ENCODE results near the gene ALPK1.

The ALPK1 gene

DNA sequence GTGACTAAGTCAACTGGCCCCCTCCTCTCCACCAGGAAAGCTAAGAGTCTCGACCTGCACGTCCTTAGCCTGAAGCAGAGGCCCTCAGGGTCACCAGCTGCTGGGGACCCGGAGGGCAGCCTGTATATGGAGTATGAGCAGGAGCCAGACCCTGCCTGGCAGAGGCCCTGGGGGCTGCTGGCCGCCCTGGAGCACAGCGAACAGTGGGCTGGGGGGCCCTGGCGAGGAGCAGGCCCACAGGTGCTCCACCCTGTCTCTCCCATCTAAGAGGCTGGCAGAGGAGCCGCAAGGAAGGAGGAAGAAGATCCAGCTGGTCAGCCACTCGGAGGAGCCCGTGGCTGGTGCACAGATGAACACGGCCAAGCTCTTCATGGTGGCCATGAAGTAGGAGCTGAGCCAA lies 61.2 kb downstream of the ALPK1 start:
- TF ChIP-seq, protein P1, sequence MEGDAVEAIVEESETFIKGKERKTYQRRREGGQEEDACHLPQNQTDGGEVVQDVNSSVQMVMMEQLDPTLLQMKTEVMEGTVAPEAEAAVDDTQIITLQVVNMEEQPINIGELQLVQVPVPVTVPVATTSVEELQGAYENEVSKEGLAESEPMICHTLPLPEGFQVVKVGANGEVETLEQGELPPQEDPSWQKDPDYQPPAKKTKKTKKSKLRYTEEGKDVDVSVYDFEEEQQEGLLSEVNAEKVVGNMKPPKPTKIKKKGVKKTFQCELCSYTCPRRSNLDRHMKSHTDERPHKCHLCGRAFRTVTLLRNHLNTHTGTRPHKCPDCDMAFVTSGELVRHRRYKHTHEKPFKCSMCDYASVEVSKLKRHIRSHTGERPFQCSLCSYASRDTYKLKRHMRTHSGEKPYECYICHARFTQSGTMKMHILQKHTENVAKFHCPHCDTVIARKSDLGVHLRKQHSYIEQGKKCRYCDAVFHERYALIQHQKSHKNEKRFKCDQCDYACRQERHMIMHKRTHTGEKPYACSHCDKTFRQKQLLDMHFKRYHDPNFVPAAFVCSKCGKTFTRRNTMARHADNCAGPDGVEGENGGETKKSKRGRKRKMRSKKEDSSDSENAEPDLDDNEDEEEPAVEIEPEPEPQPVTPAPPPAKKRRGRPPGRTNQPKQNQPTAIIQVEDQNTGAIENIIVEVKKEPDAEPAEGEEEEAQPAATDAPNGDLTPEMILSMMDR (IDR thresholded peaks at IDR 0.05; ENCODE audit: low read depth, low read length, missing control alignments) = no peak
- no peak for DNase-seq (ENCODE audit: low read depth)
- H3K4me3 ChIP-seq (ENCODE audit: low read depth, low read length) = no peak overlapping the region

DNA sequence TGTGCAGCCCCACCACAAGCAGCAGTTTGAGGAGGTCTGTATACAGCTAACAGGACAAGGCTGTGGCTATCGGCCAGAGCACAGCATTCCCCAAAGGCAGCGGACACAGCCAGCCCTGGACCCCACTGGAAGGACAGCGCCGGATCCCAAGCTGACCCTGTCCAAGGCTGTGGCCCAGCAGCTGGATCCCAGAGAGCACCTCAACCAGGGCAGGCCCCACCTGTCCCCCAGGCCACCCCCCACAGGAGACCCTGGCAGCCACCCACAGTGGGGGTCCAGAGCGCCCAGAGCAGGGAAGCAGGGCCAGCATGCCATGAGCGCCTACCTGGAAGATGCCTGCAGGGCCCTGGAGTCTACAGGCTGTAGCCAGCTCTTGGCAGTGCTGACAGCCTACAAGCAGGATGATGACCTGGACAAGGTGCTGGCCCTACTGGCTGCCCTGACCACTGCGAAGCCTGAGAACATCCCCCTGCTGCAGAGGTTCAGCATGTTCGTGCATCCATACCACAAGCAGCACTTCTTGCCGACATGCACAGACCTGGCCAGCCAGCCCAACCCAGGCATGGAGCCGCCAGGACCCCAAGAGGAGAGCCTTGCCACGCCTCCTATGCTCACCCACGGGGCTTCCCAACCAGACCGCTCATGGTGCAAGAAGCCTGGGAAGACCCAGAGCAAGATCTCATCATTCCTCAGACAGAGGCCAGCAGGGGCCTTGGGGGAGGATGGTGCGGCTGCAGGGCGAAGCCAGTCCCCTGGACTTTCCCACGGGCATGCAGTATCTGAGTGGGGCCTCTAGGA lies 62.0 kb downstream of the ALPK1 start:
- TF ChIP-seq, protein P1 (IDR thresholded peaks at IDR 0.05; ENCODE audit: low read depth, low read length, missing control alignments) = no peak

DNA sequence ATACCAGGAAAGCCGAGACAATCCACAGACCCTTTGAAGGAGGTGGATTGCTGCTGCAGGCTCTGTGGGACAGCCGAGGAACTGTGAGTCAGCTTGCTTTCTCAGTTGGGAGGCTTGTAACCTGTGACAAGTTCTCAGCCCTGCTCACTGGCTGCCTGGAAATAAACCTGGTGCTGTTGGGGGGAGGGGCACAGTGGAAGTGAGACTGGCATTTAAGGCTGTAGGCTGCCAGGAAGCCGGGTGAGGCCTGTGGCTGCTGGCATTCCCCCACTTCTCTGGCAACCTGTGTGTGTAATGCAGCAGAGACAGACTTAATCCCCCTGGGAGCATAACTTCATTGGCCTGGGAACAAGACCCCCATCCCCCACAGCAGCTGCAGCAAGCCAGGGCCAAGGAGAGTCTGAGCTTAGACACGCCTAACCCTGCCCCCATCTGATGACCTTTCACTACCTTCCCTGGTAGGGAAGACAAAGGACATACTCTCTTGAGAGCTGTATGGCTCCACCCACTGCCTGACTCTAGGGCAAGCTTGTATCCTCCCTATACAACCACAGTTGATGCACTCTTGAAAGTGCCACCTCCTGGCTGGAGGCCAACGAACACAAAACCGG lies 64.1 kb downstream of the ALPK1 start:
- peak; percentile 29 for DNase-seq (ENCODE audit: low read depth)
- TF ChIP-seq, protein P1 (IDR thresholded peaks at IDR 0.05; ENCODE audit: low read depth, low read length, missing control alignments) = no peak
- no peak overlapping the region for H3K4me3 ChIP-seq (ENCODE audit: low read depth, low read length)

More for the DNA sequence above, 62.0 kb downstream of the ALPK1 start:
- no peak overlapping the region for H3K4me3 ChIP-seq (ENCODE audit: low read depth, low read length)
- no peak for DNase-seq (ENCODE audit: low read depth)

GRCh38 chr4:112370466-112370865 lies 73.3 kb downstream of the ALPK1 start:
- TF ChIP-seq, protein P1 (IDR thresholded peaks at IDR 0.05; ENCODE audit: low read depth, low read length, missing control alignments) = no peak
- no peak overlapping the region for H3K4me3 ChIP-seq (ENCODE audit: low read depth, low read length)
- no peak for DNase-seq (ENCODE audit: low read depth)

- TF ChIP-seq, protein P1 (IDR thresholded peaks at IDR 0.05; ENCODE audit: low read depth, low read length, missing control alignments) = no peak
- DNase-seq (ENCODE audit: low read depth) = no peak
- no peak overlapping the region for H3K4me3 ChIP-seq (ENCODE audit: low read depth, low read length)
Observed at GRCh38 chr4:112371361-112371760, 74.2 kb downstream of the ALPK1 start.

DNA sequence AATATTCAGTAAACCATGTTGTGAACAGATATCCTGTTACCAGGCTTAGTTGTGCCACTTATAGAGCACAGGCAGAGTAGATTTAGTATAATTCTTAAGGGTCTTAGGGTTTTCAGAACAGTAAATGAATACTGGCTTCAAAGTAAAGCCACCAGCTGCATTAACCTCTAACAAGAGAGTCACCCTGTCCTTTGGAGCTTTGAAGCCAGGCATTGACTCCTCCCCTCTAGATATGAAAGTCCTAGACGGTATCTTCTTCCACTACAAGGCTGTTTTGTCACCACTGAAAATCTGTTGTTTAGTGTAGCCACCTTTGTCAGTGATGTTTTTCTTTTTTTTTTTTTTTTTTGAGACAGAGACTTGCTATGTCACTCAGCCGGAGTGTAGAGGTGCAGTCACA lies 77.7 kb downstream of the ALPK1 start:
- TF ChIP-seq, protein P1 (IDR thresholded peaks at IDR 0.05; ENCODE audit: low read depth, low read length, missing control alignments) = no peak
- no peak overlapping the region for H3K4me3 ChIP-seq (ENCODE audit: low read depth, low read length)
- DNase-seq (ENCODE audit: low read depth) = no peak

All from GM12864 (cell line).